Inflammatory macrophage treated with lipopolysaccharide for 4 hours (primary cell): ENCODE results near the gene CXCL12.

Experiments used
- DNase-seq: peaks from one replicate; pipeline ENCODE4 v3.0.0-alpha.2; 2020

CXCL12 gene

GRCh38 chr10:44398747-44399658 lies 14.1 kb upstream of the CXCL12 start:
- DNase-seq = no peak

GRCh38 chr10:44398271-44398670 lies 13.4 kb upstream of the CXCL12 start:
- DNase-seq = no peak

- DNase-seq = no peak
These were observed 12.8 kb upstream of the CXCL12 start for GRCh38 chr10:44397476-44398225.

GRCh38 chr10:44396671-44397191 lies 11.8 kb upstream of the CXCL12 start:
- DNase-seq = no peak

DNA sequence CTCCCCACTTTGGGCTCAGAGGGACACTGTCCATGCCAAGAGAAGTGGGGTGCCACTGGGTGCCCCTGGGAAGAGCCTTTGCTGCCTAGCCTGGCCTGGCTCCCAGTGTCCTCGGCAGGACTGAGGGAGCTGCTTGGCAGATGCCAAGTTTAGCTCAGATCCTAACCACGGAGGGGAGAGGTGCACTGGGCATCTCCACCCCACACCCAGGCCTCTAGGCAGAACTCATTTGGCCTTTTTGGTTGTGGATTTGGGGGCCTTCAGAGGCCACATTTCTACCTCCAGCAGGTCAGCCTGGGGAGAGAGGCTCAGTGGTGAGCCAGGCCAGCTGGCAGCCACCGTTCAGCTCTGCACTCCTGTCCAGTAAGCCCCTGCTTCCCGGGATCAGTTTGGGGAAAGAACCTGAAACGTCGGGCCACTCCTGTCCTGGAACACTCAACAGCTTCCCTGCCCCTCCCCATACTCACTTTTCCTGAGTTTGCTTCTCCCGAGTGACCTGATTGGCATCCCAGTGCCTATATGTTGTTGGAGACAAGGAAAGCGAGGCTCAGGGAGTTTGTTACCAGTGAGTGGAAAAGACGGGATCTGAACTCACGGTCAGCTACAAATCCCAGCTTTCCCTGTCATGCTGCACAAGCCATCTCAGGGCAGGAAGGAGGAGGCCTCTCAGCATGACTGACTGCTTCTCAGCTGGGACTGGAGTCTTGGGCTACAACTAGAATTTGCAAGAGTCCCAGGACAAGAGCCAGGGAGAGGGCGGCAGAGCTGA lies 11.2 kb upstream of the CXCL12 start:
- no peak for DNase-seq

DNA sequence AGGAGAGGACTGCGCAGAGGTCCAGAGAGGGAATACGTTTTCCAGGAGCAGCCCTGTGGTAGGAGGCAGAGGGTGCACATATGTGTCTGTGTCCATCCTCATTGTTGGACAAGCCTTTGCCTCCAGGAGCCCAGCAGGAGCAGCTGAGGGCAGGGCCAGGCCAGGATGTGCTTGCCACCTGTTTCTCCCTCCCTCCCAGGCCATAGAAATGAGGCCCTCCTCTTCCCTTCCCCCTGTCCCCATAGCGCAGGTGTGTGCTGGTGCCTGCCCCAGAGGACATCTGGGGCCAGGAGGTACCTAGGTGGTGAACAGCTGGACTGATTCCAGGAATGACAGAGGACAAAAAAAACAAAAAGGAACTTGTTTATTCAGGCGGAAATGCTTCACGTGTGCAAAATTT lies 10.5 kb upstream of the CXCL12 start:
- DNase-seq = no peak

DNA sequence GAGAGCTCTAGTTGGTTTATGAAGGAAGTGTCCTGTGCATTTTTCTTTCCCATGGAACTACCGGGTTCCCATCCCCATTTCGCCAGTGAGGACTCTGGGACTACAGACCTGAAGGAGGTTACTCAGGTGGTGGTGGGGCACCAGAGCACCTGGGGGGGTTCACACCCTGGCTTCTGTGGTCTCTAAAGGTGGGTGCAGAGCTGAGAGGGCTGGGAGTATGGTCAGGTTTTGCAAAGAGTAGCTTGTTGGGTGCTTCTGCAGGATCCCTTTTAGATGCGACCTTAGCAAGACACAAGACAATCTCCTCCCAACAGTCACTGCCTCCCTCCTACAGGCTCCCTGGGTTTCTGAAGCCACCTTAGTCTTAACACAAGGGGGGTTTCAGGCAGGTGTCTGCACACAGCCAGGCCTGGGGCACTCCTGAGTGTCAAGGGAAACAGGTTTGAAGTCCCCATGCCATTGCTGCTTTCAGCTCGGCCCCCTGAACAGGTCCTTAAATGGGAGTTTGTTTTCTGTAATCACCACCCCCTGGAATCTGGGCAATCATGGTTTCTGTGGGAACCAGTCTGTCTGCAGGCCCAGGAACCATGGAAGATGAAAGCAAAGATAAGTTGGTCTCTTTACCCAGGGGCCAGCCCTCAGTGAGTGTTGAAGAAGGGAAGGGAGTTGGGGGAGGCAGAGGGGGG lies 9.9 kb upstream of the CXCL12 start:
- DNase-seq = no peak

DNA sequence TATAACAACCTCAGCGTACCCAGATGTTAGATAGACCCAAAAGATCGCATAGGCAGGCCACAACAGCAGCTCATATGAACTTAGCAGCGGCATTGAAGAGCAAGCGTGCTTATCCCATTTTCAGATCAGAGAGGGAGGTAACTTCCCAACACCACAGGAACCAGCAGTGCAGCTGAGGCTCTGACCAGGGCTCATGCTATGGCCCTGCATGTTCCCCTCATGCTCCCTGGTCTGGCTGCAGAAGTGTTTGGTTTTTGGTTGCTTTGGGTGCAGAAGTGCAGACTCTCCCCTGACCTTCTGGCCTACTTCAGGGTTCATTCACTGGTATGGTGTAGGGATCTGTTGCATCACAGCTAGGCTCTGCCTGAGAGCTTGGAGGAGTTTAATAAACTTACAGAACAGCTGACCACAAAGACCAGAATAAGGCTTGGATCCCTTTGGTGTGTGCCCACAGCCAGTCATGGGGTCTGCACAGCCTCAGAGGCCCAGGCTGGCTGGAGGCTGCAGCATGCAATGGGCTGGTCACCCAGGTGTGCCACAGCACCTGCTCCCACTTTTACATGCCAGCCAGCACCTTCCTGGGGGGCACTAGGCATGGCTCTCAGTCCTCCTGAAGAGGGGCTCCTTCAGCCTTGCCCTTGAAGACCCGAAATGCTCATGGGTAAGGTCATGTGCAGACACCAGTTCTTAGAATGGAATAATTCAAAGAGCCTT lies 9.1 kb upstream of the CXCL12 start:
- no peak for DNase-seq

- DNase-seq = no peak
These were observed 8.2 kb upstream of the CXCL12 start for GRCh38 chr10:44393051-44393630.

DNA sequence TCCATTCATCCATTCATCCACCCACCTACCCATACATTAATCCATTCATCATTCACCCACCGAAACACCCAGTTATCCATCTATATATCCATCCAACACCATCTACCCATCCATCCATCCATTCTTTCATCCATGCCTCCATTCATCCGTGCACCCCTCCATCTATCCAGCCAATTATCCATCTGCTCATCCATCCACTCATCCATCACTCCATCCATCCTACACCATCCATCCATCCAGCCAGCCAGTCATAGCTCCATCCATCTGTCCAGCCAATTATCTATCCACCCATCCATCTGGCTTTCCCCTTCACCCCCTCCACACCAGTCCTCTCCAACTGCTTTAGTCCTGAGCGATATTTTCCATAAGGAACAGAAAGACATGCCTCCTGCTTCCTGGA lies 7.5 kb upstream of the CXCL12 start:
- no peak for DNase-seq

- no peak for DNase-seq
These were observed 7.1 kb upstream of the CXCL12 start for GRCh38 chr10:44391981-44392380.

GRCh38 chr10:44390585-44391072 lies 5.7 kb upstream of the CXCL12 start:
- DNase-seq = no peak

- DNase-seq = no peak
These were observed 4.7 kb upstream of the CXCL12 start for GRCh38 chr10:44389556-44389955.

GRCh38 chr10:44389150-44389549 lies 4.3 kb upstream of the CXCL12 start:
- DNase-seq = no peak

DNA sequence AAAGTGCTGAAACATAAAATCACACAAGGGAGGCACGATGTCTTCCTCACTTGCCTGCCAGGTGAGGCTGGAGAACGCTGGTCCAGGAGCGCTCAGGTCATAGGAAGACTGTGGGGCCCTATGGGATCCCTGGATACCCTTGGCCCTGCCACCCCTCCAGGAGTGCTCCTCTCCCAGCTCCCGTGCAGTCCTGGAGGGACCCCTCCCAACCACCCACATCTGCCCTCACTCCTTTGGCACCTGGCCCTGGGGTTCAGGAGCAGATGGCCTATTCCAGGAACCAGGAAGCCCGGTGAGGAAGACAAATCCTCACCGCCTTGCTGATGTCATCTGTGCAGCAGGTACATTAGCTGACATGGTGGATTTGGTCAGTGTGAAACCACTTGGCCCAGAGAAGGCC lies 3.7 kb upstream of the CXCL12 start:
- no peak for DNase-seq

DNA sequence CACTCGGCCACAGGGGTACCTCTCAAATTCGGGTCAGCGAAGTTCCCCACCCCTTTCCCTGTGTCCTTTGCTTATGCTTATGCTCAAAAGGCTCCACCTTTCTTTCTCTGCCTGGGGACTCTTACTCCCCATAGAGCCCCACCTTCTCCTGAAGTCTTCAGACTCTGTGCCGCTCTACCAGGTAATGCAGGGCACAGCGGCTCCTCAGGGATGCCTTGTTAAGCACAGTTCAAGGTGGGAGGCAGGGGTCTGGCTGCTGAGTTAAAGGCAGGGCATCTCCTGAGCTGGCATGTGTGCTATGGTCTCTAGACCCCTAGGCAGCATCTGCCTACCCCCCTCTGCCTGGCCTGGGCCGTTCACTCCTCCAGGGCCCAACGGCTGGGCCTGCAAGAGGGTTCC lies 3.0 kb upstream of the CXCL12 start:
- no peak for DNase-seq

GRCh38 chr10:44386546-44387052 lies 1.7 kb upstream of the CXCL12 start:
- DNase-seq = peak; percentile 36

GRCh38 chr10:44385696-44386441 lies 972 bp upstream of the CXCL12 start:
- DNase-seq = no peak

DNA sequence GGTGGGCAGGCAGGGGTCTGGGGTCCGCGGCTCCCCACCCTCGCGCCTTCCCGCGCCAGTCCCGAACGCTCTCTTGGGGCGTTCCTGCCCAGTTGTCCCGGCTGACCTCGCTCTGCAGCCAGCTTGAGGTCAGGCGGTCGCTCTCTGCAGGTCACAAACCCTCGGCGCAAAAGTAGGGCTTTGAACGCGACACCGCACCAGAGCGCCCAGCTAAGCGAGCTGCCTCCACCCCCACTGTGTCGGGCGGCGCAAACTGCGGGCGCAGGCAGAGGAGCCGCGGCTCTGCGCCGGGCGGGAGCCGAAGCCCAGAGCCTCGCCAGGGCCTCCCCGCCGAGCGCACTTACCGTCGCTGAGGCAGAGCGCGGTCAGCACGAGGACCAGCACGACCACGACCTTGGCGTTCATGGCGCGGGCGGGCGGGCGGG lies 284 bp downstream of the CXCL12 start:
- no peak for DNase-seq
